Measurements from ENCODE around the gene PLEKHA7. TPM values are rescaled to one million over a fixed set of nuclear protein-coding genes. Genes with fewer than 3 reads are reported as not detected.

The PLEKHA7 gene
- total and polyA plus RNA-seq, 5 donors = 16.2 to 44.6 (median 33.8) TPM

DNA sequence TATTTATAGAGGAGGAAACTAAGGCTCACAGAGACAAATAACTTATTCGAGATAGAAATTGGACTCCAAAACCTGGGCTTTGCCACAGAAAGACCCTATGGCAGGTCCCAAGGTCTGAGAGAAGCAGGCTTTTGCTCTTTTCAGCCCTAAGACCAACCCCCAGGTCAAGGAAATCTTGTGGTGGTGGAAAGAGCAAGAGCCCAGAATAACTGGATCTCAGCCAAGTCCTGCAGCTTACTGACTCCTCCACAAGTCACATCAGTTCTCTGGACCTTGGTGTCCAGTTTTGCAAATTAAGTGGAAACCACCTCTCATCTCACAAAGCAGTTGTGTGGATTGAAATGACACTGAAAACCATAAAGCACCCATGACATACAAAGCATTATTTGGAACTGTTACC, 153.6 kb downstream of the PLEKHA7 start:
- DNase-seq (no peak), ATAC-seq (no peak)
- intact Hi-C loops (cut with DNase I) = no loop called here
- peaks cover 8% of the 10 kb centered on the region for H3K4me1 ChIP-seq (ENCODE audit: control insufficient read depth, insufficient read depth, low read length)
- 30% methylated on average over 1 of the region's 1 CpG for WGBS
- no peaks in the 10 kb centered on the region for H3K9me3 ChIP-seq (ENCODE audit: control insufficient read depth, low read length)
- no peaks in the 10 kb centered on the region for H3K27me3 ChIP-seq (ENCODE audit: control insufficient read depth, insufficient read depth)
- H3K27ac ChIP-seq (ENCODE audit: low read length) = no peak overlapping the region
- no peak overlapping the region for H3K4me3 ChIP-seq (ENCODE audit: low read length)

DNA sequence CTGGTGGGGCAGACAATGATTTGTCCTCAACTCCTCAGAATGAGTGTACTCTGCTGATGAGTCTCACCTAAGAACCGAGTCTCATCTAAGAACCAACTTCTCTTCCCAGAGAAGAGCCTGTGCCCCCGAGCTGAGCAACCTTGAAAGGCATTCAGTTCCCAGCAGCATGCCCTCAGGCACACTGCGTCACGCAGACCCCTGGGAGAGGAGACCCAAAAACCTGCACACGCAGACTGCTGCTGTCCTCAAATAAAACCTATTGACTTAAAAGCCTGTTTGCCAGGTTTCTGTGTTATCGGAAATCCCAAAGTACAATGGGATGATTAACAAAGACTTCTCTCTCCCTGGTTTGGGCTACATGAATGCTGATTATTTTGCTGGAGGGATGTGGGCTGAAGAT, 154.6 kb downstream of the PLEKHA7 start:
- Histone ChIP-seq H3K27ac (ENCODE audit: low read length) (peak overlapping the region; percentile 57), H3K4me1 (ENCODE audit: control insufficient read depth, insufficient read depth, low read length) (peaks cover 8% of the 10 kb centered on the region), H3K27me3 (ENCODE audit: control insufficient read depth, insufficient read depth) (no peaks in the 10 kb centered on the region), H3K4me3 (ENCODE audit: low read length) (no peak overlapping the region), H3K9me3 (ENCODE audit: control insufficient read depth, low read length) (no peaks in the 10 kb centered on the region)
- DNase-seq (no peak), ATAC-seq (no peak)
- WGBS = 70% methylated on average over 6 of the region's 6 CpGs
- intact Hi-C loops (cut with DNase I) = no loop called here

- Histone ChIP-seq H3K4me1 (ENCODE audit: control insufficient read depth, insufficient read depth, low read length) (peaks cover 3% of the 10 kb centered on the region), H3K27me3 (ENCODE audit: control insufficient read depth, insufficient read depth) (no peaks in the 10 kb centered on the region), H3K4me3 (ENCODE audit: low read length) (no peak overlapping the region), H3K9me3 (ENCODE audit: control insufficient read depth, low read length) (no peaks in the 10 kb centered on the region), H3K27ac (ENCODE audit: low read length) (peak overlapping the region; percentile 82)
- 25% methylated on average over 4 of the region's 4 CpGs for WGBS
- intact Hi-C loops (cut with DNase I) = no loop called here
- ATAC-seq (peak; percentile 82 to 83), DNase-seq (peak; percentile 53 to 84 (median 74))
These were observed 157.0 kb downstream of the PLEKHA7 start for GRCh38 chr11:16857186-16857585.

- H3K4me1 ChIP-seq (ENCODE audit: control insufficient read depth, insufficient read depth, low read length) = peaks cover 3% of the 10 kb centered on the region
- peak; percentile 44 to 72 (median 51) for DNase-seq
- intact Hi-C loops (cut with DNase I) = no loop called here
- H3K27me3 ChIP-seq (ENCODE audit: control insufficient read depth, insufficient read depth) = no peaks in the 10 kb centered on the region
- H3K4me3 ChIP-seq (ENCODE audit: low read length) = no peak overlapping the region
- ATAC-seq = peak; percentile 92
- WGBS = 70% methylated on average over 3 of the region's 3 CpGs
- H3K9me3 ChIP-seq (ENCODE audit: control insufficient read depth, low read length) = no peaks in the 10 kb centered on the region
- H3K27ac ChIP-seq (ENCODE audit: low read length) = peak overlapping the region; percentile 82
These were observed 158.2 kb downstream of the PLEKHA7 start for GRCh38 chr11:16856022-16856471.

DNA sequence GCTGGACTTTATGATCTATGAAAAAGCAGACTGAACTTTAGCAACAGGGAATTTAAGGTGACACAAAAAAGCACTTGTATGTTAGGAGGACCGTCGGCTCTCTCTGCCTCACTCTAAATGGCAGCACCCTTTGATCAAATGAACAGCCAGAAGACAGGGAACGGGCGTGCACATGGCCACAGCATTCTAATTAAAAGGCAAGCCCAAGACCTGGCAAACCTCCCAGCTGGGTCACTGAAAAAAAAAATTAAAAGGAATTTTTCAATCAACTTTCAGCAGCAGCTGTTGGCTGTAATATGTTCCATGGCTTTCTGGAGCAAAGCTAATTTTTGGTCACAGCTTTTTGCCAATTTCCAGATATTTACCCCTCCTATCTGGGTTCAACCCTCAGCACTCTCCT, 159.2 kb downstream of the PLEKHA7 start:
- no peak overlapping the region for H3K27ac ChIP-seq (ENCODE audit: low read length)
- ATAC-seq (no peak), DNase-seq (no peak)
- 51% methylated on average over 4 of the region's 4 CpGs for WGBS
- H3K4me1 ChIP-seq (ENCODE audit: control insufficient read depth, insufficient read depth, low read length) = peaks cover 3% of the 10 kb centered on the region
- no peaks in the 10 kb centered on the region for H3K9me3 ChIP-seq (ENCODE audit: control insufficient read depth, low read length)
- intact Hi-C loops (cut with DNase I) = no loop called here
- H3K4me3 ChIP-seq (ENCODE audit: low read length) = no peak overlapping the region
- H3K27me3 ChIP-seq (ENCODE audit: control insufficient read depth, insufficient read depth) = no peaks in the 10 kb centered on the region

DNA sequence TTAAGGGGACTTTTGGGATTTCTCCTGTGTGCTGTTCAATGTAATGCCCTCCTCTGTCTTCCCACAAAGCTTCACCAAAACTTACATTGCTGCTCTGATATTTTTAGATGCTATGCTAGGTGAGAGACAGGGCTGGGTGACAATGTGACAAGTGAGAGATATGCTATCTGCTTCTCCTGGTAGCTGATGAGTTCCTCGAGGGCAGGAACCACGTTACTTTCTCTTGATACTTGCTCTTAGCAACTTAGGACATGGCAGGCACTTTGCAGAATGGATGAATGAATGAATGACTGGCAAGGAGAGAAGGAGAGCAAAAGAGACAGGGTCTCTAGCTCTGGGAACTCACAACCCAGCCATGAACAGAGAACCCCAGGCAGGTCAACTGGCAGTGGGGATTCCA, 160.4 kb downstream of the PLEKHA7 start:
- DNase-seq = no peak
- Histone ChIP-seq H3K9me3 (ENCODE audit: control insufficient read depth, low read length) (no peaks in the 10 kb centered on the region), H3K27ac (ENCODE audit: low read length) (peak overlapping the region; percentile 68), H3K4me3 (ENCODE audit: low read length) (no peak overlapping the region), H3K27me3 (ENCODE audit: control insufficient read depth, insufficient read depth) (no peaks in the 10 kb centered on the region), H3K4me1 (ENCODE audit: control insufficient read depth, insufficient read depth, low read length) (peaks cover 3% of the 10 kb centered on the region)
- WGBS = 67% methylated on average over 2 of the region's 2 CpGs
- ATAC-seq = peak; percentile 31 to 40
- intact Hi-C loops (cut with DNase I) = no loop called here

DNA sequence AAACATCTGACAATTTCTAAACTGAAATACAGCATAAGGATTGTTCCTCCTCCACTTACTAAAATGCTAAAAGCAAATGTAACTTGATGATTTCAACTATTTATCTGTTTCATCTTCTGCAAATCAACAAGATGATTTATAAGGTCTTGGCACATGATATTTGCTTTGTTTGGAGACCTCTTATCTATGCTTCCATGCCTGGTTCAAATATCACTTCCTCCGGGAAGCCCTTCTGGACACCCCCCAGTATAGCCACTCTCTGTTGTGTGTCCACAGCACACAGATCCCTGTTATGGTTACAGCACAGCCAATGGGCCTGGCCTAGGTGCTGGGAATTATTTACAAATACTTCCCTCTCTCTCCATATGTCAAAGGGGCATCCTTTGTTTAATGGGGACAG, 160.9 kb downstream of the PLEKHA7 start:
- DNase-seq (no peak), ATAC-seq (no peak)
- 48% methylated on average over 1 of the region's 1 CpG for WGBS
- peaks cover 3% of the 10 kb centered on the region for H3K4me1 ChIP-seq (ENCODE audit: control insufficient read depth, insufficient read depth, low read length)
- no peaks in the 10 kb centered on the region for H3K27me3 ChIP-seq (ENCODE audit: control insufficient read depth, insufficient read depth)
- H3K4me3 ChIP-seq (ENCODE audit: low read length) = no peak overlapping the region
- peak overlapping the region; percentile 68 for H3K27ac ChIP-seq (ENCODE audit: low read length)
- H3K9me3 ChIP-seq (ENCODE audit: control insufficient read depth, low read length) = no peaks in the 10 kb centered on the region
- intact Hi-C loops (cut with DNase I) = no loop called here

GRCh38 chr11:16846305-16846704, 167.9 kb downstream of the PLEKHA7 start:
- Histone ChIP-seq H3K4me3 (ENCODE audit: low read length) (no peak overlapping the region), H3K27me3 (ENCODE audit: control insufficient read depth, insufficient read depth) (no peaks in the 10 kb centered on the region), H3K4me1 (ENCODE audit: control insufficient read depth, insufficient read depth, low read length) (no peaks in the 10 kb centered on the region), H3K9me3 (ENCODE audit: control insufficient read depth, low read length) (no peaks in the 10 kb centered on the region), H3K27ac (ENCODE audit: low read length) (no peak overlapping the region)
- ATAC-seq = no peak
- WGBS = 85% methylated on average over 2 of the region's 2 CpGs
- no peak for DNase-seq
- intact Hi-C loops (cut with DNase I) = no loop called here

DNA sequence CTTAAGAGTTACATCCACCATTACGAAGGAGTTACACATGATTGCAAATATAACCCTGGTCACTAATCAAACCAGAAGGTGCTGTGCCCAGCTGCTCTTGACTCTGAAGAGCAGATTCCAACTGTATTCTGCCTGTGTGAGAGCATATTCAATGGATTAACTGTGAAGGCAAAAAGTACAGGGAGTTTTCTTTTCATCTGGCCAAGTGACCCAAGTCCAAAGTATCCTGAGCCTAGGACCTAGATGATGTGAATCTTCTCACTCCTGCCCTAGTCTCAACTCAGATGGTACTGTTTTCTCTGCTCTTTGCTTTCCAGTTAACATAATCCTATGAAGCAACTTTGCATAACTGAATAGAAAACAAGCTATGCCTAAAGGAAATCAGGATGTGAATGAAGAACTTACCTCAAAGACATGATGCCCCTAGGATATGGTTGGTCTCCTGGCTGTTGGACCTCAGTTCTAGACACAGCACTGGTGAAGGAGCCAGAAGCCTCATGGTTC, 169.9 kb downstream of the PLEKHA7 start:
- intact Hi-C loops (cut with DNase I) = no loop called here
- DNase-seq = no peak
- H3K27ac ChIP-seq (ENCODE audit: low read length) = no peak overlapping the region
- no peaks in the 10 kb centered on the region for H3K9me3 ChIP-seq (ENCODE audit: control insufficient read depth, low read length)
- no peaks in the 10 kb centered on the region for H3K27me3 ChIP-seq (ENCODE audit: control insufficient read depth, insufficient read depth)
- no peak for ATAC-seq
- WGBS = 81% methylated on average over 1 of the region's 1 CpG
- no peaks in the 10 kb centered on the region for H3K4me1 ChIP-seq (ENCODE audit: control insufficient read depth, insufficient read depth, low read length)
- H3K4me3 ChIP-seq (ENCODE audit: low read length) = no peak overlapping the region

DNA sequence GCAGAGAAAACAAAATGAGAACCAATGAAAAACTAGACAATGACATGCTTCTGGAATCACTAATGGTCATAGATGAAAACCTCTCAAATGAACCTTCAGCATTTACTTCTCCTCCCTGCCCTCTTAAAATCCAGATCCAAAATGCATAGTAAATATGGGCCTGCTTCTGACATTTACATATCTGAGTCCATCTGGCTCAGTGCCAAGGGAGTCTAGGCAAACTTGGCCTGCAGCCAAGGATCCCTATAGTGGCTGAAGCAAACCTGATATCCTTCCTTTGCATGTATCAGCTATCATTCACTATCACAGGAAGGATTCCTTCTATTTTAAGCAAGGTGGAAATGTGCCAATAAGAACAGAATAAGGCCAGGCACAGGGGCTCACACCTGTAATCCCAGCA, 170.9 kb downstream of the PLEKHA7 start:
- DNase-seq (no peak), ATAC-seq (no peak)
- H3K27ac ChIP-seq (ENCODE audit: low read length) = no peak overlapping the region
- no peak overlapping the region for H3K4me3 ChIP-seq (ENCODE audit: low read length)
- no peaks in the 10 kb centered on the region for H3K9me3 ChIP-seq (ENCODE audit: control insufficient read depth, low read length)
- intact Hi-C loops (cut with DNase I) = no loop called here
- no peaks in the 10 kb centered on the region for H3K4me1 ChIP-seq (ENCODE audit: control insufficient read depth, insufficient read depth, low read length)
- no peaks in the 10 kb centered on the region for H3K27me3 ChIP-seq (ENCODE audit: control insufficient read depth, insufficient read depth)

- DNase-seq (no peak), ATAC-seq (no peak)
- Histone ChIP-seq H3K9me3 (ENCODE audit: control insufficient read depth, low read length) (no peaks in the 10 kb centered on the region), H3K4me1 (ENCODE audit: control insufficient read depth, insufficient read depth, low read length) (no peaks in the 10 kb centered on the region), H3K27ac (ENCODE audit: low read length) (no peak overlapping the region), H3K4me3 (ENCODE audit: low read length) (no peak overlapping the region), H3K27me3 (ENCODE audit: control insufficient read depth, insufficient read depth) (no peaks in the 10 kb centered on the region)
- intact Hi-C loops (cut with DNase I) = no loop called here
- WGBS = 82% methylated on average over 4 of the region's 4 CpGs
These were observed 172.2 kb downstream of the PLEKHA7 start for GRCh38 chr11:16841984-16842383.

DNA sequence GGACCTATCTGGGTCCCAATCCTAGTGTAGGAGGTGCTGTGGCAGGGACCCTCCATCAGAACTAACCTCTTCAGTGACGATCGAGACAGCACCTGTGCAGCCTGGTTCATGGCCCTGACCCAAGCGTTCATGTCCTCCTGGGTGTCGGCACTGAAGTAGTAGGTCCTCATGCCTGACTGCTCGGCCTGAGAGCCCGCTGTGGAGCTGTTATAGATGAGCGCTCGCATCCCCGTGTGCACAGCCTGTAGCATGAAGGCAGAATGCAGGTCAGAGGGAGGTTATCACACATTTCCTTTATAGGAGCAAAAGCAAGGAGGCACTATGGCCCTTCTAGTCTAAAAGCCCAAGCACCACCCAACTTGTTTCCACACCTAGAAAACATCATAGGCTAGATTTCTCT, 172.7 kb downstream of the PLEKHA7 start:
- 79% methylated on average over 9 of the region's 9 CpGs for WGBS
- H3K4me3 ChIP-seq (ENCODE audit: low read length) = no peak overlapping the region
- H3K27me3 ChIP-seq (ENCODE audit: control insufficient read depth, insufficient read depth) = no peaks in the 10 kb centered on the region
- no peak for ATAC-seq
- no peak for DNase-seq
- no peaks in the 10 kb centered on the region for H3K9me3 ChIP-seq (ENCODE audit: control insufficient read depth, low read length)
- no peak overlapping the region for H3K27ac ChIP-seq (ENCODE audit: low read length)
- intact Hi-C loops (cut with DNase I) = no loop called here
- no peaks in the 10 kb centered on the region for H3K4me1 ChIP-seq (ENCODE audit: control insufficient read depth, insufficient read depth, low read length)

All from right cardiac atrium (tissue), 5 donors.